ENCODE data around the gene DGAT2.
A peak's percentile ranks its signal among the peaks of the same experiment; 100 is the strongest.

DGAT2 gene

DNA sequence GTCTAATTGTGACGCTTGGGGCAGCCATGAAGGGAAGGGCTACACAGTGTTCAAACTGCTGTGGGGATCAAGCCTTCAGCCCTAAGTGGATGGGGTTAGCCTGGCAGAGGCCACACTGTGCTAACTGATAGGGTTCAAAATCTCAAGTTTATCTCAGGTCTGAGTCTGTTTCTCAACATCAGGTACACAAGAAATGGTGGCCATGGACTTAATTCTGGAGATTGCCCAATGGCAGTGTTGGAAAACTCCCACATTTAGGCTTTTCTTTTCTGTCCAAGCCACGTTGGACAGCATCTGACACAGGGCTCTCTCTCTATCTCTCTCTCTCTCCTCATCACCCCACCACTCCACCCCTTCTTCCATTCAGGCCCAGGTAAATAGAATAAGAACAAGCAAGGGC is 10.9 kb upstream of the DGAT2 start:
- DNase-seq: no peak

DNA sequence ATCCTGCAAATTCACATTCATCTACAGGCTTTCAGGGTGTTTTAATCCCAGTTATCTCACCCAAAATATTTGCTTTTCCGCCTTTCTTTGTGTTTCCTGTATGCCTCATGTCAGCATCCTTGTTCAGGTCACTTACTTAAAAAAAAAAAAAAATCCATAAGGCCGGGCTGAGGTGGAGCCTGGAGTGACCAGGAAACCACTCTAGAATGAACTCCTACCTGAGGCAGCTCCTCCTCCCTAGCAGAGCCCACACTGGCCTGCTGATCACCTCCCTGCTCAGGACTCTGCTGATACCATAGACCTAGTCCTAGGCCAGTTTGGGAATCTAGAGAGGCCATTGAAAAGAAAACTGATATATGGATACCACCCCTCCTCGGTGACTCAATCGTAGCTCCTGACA is 8.7 kb upstream of the DGAT2 start:
- DNase-seq: no peak

DNA sequence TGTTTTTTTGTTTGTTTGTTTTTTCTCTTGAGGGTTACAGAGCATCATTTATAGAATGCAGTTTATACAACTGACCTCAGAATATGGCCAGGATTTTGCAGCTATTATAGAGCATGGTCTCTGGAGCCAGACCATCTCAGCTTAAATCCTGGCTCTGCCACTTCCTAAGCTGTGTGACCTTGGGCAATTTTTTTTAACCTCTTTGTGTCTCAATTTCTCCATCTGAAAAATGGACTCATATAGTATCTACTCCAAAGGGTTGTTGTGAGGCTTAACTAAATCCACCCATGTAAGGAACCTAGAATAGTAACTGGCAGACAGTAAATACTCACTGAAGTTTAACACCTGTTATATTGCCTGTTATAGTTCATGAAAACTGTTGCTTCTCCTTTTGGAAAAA is 8.3 kb upstream of the DGAT2 start:
- no peak for DNase-seq

DNA sequence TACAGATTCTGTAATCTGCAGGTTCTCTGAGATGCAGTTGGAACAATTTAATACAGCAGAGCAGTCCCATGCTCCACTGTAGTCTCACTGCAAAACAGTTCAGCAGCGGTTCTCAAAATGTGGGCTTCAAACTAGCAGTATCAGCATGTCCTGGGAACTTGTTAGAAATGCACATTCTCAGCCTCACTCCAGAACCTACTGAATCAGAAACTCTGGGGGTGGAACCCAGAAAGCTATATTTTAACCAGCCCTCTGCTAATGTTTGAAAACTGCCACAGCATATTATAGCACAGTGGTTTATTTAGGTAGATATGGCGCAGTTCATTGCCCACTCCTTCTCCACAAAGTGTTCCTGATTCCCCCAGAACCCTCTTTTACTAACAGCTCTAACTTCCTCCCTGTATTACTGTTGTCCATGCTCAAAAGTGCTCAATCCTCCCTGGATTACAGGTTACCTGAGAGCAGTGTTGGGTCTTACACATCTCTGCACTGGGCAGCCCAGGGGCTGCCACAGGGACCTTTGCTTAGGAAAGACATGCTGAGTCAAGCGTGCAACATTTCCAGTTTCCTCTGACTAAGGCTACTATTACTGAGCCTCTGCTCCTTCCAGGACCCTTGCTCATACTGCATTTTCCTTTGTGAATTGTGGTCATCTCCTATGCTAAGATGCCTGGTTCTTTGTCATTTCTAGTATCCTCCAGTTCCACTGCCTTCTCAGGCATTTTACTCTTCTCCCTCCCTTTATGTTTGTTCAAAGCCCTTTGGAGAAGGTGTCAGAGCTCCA is 7.7 kb upstream of the DGAT2 start:
- DNase-seq: no peak

DNA sequence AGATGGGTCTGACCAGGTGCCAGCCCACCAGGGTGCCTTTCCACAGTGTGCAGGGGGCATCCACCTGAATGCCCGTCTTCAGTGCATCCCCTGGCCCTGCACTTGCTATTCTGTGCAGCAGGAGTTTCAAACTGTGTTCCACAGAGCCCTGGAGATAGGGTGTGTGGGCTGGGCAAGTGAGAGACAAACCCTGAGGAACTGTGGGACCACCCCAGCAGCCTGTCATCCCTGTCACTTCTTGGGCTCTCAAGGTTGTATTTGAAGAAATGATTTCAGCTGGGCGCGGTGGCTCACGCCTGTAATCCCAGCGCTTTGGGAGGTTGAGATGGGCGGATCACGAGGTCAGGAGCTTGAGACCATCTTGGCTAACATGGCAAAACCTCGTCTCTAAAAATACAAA is 6.4 kb upstream of the DGAT2 start:
- DNase-seq: no peak

DNA sequence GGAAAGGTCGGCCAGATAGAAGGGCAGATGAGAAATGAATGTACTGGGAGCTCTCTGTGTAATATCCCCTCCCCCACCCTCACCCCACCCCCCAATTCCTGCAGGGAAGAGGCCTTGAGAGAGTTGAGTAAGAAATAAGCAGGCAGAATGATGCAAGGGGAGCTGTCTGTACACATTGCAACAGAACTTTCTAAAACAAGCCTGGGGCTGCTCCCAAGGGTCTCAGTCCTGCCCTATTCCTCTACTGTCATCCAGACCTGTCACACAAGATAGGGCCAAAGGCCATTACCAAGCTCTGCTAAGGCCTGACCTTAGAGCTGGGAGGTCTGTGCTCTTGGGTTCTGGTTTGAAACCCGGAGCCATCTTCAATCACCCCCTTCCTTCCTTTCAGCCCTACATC is 5.7 kb upstream of the DGAT2 start:
- DNase-seq: no peak

DNA sequence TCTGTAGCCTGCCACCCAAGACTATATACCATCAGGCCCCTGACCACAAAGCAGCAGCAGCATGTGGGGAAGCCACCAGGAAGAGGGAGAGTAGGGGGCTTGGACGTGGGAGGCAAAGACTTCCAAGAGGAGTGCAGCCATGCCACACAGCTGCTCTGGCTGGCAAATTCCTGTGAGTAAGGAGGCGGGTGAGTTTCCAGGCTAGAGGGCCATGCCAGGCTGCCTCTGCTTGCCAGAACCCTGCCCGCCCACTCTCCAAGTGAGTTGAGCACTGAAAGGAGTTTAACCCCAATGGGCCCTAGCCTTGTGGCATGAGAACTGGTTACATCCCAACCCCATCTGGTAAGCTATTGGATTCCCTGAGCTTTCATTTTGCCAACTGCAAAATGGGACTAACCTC is 4.7 kb upstream of the DGAT2 start:
- DNase-seq: no peak

DNA sequence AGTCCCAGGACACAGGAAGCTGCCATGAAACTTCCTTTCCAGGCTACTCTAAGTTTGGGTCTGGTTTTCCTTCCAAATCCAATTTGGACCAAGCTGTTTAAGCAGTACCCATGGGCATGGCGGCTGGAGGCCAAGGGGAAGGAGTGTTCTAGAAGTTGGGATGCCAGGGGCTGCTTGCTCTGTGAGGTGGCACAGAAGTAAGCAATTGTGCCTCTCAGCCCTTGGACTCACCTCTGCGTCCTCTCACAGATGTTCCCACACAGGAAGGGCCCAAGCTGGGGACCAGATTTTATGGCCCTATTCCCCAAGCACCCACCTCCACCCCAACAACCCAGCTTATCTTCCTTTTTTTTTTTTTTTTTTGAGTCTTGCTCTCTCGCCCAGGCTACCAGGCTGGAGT is 3.5 kb upstream of the DGAT2 start:
- DNase-seq: no peak

DNA sequence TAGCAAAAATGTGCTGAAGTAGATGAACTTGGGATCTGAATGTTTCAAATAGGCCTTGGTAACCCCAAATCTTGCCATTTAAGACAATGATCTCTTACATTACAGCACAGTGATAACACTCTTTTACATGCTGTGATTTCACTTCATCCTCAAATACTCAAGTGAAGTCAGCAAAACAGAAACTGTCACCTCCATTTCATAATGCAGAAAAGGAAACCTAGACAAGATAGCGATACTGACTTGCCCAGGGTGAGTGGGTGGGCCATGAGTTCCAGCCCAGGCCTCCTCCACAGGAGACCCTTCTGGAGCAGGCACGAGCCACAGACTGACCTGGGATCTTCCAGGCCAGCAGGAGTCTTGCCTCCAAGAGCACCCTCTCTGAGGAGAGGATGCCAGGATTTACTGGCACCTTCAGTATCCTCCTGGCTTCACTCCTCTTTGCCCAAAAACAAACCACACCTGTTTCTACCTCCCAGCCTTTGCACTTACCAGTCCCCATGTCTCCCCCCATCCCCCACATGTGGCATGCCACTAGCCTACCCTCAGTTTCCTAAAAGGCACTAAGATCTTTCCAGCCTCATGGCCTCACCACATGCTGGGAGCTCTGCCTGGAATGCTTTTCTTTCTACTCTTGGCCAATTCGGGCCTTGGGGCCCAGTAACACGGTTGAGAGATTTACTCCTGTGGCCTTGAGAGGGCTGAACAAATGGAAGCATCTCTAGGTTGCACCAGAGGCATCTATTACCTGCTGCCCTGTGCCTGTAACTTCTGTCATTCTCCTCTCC is 1.9 kb upstream of the DGAT2 start:
- peak; percentile 14 for DNase-seq

DNA sequence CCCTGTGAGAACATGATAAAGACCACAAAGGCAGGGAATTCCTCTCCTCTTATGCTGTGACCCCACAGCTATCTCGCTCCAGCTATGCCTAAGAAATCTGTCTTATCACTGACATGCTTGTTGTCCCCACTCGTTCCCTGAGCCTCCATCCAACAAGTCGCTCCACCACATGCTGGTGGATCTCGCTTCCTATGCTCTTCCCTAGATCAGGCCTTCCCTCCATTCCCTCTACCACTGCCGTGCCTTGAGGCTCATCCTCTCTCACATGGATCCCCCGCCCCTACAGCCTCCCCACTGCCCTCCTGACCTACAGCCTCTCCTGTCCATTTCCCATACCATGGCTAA is 1.4 kb upstream of the DGAT2 start:
- peak; percentile 5 for DNase-seq

DNA sequence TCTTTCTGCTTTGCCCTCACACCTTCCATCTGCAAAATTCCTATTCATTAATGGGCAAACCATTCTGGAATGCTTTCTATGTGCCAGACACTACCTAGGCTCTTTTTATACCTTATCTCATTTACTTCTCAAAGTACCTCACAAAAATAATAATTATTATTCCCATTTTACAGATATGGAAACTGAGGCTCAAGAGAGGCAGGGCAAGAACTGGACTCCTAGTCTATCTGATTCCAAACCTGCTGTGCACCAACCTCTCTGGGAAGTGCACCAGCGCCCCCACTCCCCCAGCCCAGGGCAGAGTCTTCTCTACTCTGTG is 826 bp upstream of the DGAT2 start:
- DNase-seq: no peak

DNA sequence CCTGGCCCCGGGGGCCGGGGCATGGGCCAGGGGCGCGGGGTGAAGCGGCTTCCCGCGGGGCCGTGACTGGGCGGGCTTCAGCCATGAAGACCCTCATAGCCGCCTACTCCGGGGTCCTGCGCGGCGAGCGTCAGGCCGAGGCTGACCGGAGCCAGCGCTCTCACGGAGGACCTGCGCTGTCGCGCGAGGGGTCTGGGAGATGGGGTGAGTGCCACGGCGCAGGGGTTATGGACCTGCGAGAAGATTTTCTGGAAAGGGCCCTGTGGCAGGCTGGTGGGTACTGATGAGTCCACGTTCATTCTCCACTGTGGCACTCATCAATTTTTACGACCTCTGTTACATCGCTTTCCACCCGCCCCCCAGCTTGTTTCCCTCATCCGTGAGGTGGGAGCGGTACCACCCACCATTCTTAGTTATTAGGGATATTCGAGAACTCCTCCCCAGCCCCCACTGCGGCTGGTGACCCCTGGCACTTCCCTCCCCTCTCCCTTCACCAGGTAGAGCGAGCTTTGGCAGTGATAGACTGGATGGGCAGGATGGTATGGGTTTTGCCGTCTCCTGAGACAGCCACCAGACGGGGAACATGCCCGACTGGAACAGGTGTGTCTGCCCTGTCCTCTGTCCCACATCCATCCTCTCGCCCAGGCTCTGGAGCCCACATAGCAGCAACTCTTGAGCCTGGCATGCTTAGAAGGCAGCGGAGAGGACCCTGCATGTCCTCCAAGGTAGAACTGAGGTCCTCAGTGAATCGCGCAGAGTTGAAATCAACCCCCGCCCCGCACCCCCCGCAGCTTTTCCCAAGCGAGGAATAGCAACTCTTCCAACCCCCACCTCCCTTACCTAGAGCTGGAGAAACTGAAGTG is 562 bp downstream of the DGAT2 start:
- peak; percentile 25 for DNase-seq

DNA sequence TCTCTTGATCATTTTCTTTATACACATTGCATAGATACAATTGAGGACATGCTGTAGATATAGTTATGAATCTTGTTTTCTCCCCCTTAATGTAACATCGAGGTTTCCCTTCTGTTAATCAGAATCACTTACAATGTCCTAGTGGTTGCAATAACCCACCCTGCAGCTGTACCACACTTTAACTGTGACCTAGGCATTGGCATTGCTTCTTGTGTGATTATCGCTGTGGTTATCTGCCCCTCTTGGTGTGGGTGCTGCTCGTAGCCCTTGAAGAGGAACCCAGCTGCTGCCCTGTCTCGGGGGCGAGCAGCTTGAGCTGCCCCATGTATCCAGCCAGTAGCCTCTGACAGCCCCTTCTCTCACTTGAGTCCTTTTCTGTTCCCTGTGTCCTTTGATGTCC is 1.5 kb downstream of the DGAT2 start:
- peak; percentile 13 for DNase-seq

DNA sequence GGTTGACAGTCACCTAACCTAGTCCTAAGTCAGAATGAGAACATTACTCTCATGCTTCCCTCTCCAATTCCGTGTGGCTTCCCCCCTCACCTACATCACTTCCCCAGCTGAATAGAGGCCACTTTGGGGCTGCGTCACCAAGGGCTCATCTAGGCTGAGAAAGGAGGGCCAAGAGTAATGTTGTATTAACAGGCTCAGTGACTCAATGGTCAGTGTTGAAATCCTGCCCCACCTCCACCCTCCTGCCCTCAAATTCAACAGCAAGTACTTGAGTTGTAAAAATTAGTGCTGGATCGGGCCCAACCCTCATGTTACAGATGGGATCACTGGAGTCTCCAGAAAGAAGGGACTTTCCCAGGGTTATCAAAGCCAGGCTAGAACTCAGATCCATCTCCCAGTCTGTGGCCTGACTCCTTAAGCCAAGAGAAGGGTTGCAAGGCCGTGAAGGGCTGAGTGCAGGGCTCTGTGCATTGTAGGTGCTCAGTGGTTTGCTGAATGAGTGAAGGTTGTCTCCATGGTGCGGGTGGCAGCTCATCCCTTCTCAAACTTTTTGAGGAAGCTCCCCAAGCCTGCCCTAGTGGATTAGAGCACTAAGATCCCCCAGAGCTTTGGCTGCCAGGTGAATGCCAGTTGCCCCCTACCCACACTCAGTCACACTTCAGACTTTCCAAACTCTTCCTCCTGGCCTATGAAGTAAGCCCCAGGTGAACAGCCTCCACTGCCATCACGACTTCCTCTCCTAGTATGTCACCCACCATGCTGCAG is 3.2 kb downstream of the DGAT2 start:
- DNase-seq: peak; percentile 5

DNA sequence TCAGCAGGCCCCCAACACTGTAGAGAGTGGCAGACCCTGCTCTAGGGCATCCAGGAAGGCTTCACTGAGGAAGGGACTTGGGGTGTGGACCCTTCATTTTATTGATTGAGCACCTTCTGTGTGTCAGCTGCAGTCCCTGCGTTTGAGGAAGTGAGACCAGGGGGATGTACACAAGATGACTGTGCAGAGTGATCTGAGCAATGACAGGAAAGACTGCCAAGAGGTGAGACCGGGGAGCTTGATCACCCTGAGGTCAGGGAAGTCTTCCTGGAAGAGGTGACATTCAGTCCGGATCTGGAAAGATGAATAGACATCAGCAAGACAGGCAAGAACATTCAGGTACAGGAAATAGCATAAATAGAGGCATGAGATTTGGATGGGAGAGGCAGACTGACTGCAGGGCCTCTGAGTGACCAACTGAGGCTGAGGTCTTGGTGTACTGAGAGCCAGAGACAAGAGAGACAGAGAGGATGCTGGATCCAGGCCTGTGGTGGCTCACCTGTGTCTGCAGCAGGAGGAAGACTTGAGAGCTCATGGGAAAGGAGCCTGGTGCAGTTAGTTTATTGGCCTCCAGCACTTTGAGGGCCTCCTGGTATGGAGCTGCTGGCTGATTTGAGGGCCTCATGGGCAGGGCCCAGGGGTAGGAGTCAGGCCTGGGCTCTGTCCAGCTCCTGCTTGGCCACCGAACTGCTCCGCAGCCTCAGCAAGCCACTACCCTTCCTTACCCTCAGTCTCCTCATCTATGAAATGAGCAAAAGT is 5.2 kb downstream of the DGAT2 start:
- no peak for DNase-seq

DNA sequence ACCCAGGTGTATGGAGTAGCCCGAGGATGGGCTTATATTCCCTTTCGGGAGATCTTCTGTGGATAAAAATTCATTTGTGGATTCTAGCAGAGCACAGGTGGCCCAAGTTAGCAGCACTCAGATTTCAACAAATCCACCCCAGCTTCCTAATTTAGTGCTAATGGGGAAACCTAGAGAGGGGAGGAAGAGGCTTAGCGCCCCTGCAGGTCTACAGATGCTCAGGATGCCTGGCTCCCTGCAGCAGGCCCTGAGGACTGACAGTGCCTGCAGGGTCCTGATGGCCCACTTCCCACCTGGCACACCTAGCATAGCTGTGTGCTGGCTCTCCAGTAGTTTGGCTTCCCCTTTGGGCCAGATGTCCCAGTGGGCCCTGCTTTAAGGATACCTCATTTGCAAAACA is 6.5 kb downstream of the DGAT2 start:
- DNase-seq: no peak

DNA sequence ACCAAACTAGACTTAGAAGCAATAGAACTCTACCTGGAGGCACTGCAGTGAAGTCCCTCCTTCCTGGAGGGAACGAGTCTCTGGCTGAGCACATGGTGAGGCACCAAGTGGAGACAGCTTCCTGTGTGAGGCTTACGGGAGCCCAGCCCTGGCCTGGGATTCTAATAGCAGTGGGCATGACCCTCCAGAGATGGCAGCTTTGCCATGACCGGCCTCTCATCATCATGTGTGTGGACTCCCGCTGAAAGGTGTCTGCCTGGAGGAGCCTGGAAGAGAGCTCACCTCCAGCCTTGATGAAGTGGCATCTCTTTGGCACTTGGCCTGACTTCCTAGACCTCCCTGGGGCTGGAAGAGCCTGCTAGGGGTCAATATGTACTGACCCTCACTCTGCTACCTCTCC is 8.0 kb downstream of the DGAT2 start:
- DNase-seq: no peak

DNA sequence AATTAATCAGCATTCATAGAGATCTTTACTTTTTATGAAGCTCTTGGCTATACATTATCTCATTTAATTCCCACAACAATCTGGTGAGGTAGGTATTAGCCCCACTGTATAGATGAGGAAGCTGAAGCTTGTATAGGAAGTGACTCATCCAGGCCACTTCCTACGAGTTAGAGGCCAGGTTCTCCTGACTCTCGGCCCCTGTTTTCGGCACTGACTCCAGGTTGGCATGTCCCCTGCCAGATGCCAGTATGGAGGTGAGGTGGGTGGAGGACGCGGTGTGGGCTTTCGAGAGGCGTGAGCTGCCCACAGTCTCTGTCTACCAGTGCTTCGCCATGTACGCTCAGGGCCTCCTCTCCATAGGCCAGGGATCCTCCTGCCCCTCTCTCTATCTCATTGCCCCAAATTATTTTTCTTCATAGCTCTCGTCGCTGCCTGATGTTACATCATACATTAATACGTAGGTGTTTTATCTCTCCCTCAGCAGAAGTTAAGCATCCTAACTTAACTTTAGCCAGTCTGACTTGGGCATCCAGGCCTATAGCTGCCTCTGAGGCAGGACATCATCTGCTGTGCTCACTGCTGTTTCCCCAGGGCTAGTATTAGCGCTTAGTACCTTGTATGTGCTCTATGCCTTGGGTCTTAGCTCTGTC is 9.0 kb downstream of the DGAT2 start:
- DNase-seq: no peak

DNA sequence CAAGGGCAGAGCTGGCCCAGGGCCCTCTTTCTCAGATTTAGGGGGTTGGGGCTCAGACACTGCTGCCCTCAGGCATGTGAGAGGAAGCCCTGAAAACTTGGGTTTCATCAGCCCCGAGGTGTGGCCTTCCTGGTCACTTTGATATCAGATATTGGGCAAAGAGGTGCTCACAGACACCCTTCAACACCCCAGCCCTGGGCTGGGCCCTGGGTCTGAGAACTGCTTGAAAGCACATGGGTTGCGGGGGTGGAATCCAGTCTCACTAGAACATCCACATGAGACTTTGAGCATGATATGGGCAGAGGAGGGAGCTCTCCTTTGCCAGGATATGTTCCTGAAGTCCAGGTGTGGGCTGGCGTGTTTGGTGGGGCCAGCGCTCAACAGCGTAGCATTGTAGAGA is 10.4 kb downstream of the DGAT2 start:
- DNase-seq: no peak

DNA sequence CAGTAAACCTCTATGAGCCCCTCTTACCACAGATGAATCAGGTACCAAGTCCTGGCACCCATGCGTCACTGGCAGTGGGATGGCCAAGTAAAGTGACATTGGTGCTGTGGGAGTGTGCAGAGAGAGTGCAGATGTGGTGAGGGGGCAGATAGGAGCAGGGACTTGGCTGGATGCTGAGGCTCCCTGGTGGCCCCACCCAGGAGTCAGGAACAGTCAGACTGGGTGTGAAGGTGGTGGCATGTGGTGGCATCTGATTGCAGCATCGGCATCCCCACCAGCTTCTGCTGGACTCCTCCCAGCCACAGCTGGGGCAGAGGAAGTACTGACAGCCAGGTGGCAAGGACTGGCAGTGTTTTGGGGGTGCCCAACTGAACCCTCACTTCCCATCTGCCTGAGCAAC is 11.4 kb downstream of the DGAT2 start:
- DNase-seq: no peak

DNA sequence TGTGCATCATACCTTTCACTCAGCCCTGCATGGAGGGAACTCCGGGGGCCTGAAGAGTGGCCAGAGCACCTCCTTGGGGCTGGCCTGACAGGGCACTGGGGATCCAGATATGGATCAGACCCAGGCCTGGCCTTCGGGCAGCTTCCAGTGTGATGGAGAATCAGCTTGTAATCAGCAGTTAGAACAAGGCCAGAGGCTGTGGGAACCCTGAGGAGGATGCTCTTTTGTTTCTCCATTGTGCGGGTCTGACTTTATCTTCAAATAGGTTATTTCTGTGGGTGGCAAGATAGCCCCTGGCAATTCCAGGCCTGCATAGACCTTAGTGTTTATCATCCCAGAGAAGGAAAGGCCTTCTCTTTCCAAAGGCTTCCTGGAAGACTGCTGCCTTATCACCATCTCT is 12.3 kb downstream of the DGAT2 start:
- DNase-seq: no peak

DNA sequence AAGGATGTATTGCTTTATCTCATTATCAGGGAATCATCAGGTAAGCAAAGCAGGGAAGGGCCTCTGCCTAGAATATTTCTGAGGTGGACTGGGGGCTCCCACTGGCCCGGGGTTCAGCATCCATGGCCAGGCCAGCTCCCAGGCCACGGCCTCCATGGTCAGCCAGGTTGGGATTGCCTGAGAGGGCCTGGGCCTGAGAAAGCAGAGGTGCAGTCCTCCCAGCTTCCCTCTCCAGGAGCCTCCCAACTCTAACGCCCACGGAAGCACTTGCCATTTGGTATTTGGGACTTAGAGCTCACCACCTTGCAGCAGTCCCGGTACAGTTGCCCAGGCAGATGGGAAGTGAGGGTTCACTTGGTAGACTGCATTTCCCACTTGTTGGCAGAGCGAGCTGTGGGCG is 12.7 kb downstream of the DGAT2 start:
- DNase-seq: no peak
